ENCODE results near the gene TRIM9. TPM values are rescaled to one million over a fixed set of nuclear protein-coding genes. Genes with fewer than 3 reads are reported as not detected.

TRIM9 gene
- total RNA-seq, 1 experiment from 2014 or later = 9.8 TPM

DNA sequence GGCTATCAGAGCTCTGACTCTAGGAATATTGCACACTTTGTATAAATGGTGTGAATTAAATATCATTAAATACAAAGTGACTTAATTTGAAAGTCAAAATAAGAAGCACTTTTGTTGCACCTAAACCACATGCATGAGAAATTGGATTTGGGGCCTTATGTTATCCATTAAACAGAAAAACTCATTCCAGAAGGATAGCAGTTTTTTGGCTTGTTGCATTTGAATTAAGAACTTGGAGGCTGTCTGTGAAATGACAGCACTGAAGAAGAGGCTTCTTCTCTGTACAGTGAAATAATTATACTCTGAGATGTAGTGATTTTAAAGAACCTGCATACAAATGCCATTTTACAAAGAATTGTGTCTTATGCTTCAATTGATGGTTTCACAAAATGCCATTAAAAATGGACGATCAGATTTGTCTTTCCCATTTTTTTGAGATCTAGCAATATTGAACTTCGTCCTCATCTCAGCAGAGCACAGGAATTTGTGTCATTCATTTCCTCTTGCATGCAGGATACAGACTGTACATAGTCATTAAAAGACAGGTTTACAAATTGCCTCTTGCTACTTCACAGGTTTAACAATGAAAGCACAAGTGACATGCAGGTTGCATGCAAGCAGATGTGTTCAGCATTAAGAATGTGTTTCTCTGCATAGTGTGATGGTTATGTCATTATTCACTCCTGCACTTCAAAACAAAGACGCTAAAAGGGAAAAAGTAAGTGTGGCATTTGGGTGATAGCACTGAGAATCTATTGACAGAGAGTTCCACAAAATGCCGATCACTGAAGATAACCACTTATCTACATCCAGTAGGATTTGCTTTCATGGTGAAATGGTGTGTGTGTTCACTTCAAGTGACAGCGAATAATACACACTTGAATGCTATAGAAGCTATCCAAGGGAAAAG is 114.7 kb downstream of the TRIM9 start:
- intact Hi-C loops (cut with micrococcal nuclease; ENCODE audit: unreplicated experiment) = no loop called here
- no peak for TF ChIP-seq EZH2 (IDR thresholded peaks at IDR 0.05; ENCODE audit: borderline replicate concordance, low read depth, low read length, poor library complexity, severe bottlenecking)
- TF ChIP-seq, protein P1, sequence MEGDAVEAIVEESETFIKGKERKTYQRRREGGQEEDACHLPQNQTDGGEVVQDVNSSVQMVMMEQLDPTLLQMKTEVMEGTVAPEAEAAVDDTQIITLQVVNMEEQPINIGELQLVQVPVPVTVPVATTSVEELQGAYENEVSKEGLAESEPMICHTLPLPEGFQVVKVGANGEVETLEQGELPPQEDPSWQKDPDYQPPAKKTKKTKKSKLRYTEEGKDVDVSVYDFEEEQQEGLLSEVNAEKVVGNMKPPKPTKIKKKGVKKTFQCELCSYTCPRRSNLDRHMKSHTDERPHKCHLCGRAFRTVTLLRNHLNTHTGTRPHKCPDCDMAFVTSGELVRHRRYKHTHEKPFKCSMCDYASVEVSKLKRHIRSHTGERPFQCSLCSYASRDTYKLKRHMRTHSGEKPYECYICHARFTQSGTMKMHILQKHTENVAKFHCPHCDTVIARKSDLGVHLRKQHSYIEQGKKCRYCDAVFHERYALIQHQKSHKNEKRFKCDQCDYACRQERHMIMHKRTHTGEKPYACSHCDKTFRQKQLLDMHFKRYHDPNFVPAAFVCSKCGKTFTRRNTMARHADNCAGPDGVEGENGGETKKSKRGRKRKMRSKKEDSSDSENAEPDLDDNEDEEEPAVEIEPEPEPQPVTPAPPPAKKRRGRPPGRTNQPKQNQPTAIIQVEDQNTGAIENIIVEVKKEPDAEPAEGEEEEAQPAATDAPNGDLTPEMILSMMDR (conservative IDR thresholded peaks at IDR 0.05; ENCODE audit: low read depth, low read length) = no peak
- no TSS peak for BruUV-seq (replicated peaks)
- ChIA-PET CTCF (no interaction called here), POLR2A (ENCODE audit: low non-redundant PET) (no interaction called here)
- H3K9me3 ChIP-seq (ENCODE audit: low read depth, low read length, poor library complexity, severe bottlenecking) = no peaks in the 10 kb centered on the region
- no peaks in the 10 kb centered on the region for H3K36me3 ChIP-seq (ENCODE audit: insufficient read depth, low read length, poor library complexity, severe bottlenecking)
- H3K27ac ChIP-seq (ENCODE audit: low read depth, low read length, poor library complexity, severe bottlenecking) = no peak overlapping the region
- H3K4me3 ChIP-seq (ENCODE audit: low read depth, low read length, poor library complexity, severe bottlenecking) = no peak overlapping the region
- H3K4me1 ChIP-seq (ENCODE audit: insufficient read depth, low read length, poor library complexity, severe bottlenecking) = no peaks in the 10 kb centered on the region
- no peaks in the 10 kb centered on the region for H3K27me3 ChIP-seq (replicated peaks; ENCODE audit: insufficient read depth, low read depth, low read length, poor library complexity)
- no peak for DNase-seq (ENCODE audit: low spot score)

DNA sequence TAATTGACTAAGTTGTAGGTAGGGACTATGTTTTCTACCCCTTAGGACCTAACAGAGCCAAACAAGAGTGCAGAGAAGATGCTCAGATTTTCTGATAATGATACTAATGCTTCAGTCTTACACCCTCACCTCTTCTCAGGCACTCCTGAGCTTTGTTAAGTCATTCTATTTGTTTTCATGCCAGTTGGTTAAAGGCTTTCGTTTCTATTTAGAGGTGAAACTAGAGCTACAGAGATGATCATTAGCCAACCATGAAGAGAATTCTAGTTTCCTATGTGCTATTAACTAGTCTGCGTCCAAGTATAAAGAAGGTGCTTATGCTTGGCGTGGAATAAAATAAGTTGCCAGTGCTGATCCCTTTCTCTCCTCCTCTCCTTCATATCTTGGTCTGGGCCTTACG is 116.0 kb downstream of the TRIM9 start:
- ChIA-PET CTCF (no interaction called here), POLR2A (ENCODE audit: low non-redundant PET) (no interaction called here)
- Histone ChIP-seq H3K4me1 (ENCODE audit: insufficient read depth, low read length, poor library complexity, severe bottlenecking) (no peaks in the 10 kb centered on the region), H3K27ac (ENCODE audit: low read depth, low read length, poor library complexity, severe bottlenecking) (no peak overlapping the region), H3K9me3 (ENCODE audit: low read depth, low read length, poor library complexity, severe bottlenecking) (no peaks in the 10 kb centered on the region), H3K27me3 (replicated peaks; ENCODE audit: insufficient read depth, low read depth, low read length, poor library complexity) (no peaks in the 10 kb centered on the region), H3K36me3 (ENCODE audit: insufficient read depth, low read length, poor library complexity, severe bottlenecking) (no peaks in the 10 kb centered on the region), H3K4me3 (ENCODE audit: low read depth, low read length, poor library complexity, severe bottlenecking) (no peak overlapping the region)
- no peak for TF ChIP-seq EZH2 (IDR thresholded peaks at IDR 0.05; ENCODE audit: borderline replicate concordance, low read depth, low read length, poor library complexity, severe bottlenecking)
- no TSS peak for BruUV-seq (replicated peaks)
- intact Hi-C loops (cut with micrococcal nuclease; ENCODE audit: unreplicated experiment) = no loop called here
- DNase-seq (ENCODE audit: low spot score) = no peak

DNA sequence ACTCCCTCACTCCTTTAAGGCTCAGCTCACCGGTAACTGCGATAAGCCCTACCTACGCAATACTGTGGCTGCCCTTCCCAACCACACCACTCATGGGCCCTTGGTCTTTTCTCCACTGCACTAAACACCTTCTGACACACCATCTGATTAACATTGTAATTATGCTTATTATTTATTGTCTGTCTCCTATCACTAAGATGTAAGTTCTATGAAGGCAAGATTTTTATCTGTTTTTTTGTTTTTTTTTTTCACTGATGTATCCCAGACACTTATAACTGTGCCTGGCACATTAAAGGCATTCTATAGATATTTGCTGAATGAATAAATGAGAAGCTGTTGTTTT is 116.4 kb downstream of the TRIM9 start:
- Histone ChIP-seq H3K9me3 (ENCODE audit: low read depth, low read length, poor library complexity, severe bottlenecking) (no peaks in the 10 kb centered on the region), H3K4me3 (ENCODE audit: low read depth, low read length, poor library complexity, severe bottlenecking) (no peak overlapping the region), H3K27me3 (replicated peaks; ENCODE audit: insufficient read depth, low read depth, low read length, poor library complexity) (no peaks in the 10 kb centered on the region), H3K27ac (ENCODE audit: low read depth, low read length, poor library complexity, severe bottlenecking) (no peak overlapping the region), H3K4me1 (ENCODE audit: insufficient read depth, low read length, poor library complexity, severe bottlenecking) (no peaks in the 10 kb centered on the region), H3K36me3 (ENCODE audit: insufficient read depth, low read length, poor library complexity, severe bottlenecking) (no peaks in the 10 kb centered on the region)
- TF ChIP-seq, protein P1 (conservative IDR thresholded peaks at IDR 0.05; ENCODE audit: low read depth, low read length) = no peak
- no peak for TF ChIP-seq EZH2 (IDR thresholded peaks at IDR 0.05; ENCODE audit: borderline replicate concordance, low read depth, low read length, poor library complexity, severe bottlenecking)
- BruUV-seq (replicated peaks) = no TSS peak
- intact Hi-C loops (cut with micrococcal nuclease; ENCODE audit: unreplicated experiment) = no loop called here
- DNase-seq (ENCODE audit: low spot score) = no peak
- CTCF ChIA-PET = no interaction called here
- POLR2A ChIA-PET (ENCODE audit: low non-redundant PET) = interaction anchor here (0.9 kb wide), 1 partner anchor 16 kb away, joined by 3 read pairs; no protein-coding TSS in a partner anchor

All from A673 (cell line).